GOT3 (cell line): Measurements from ENCODE around the gene CYBRD1.

Source experiments
- DNase-seq: peaks from one replicate; lab custom pipeline; 2025; ENCODE audit warnings: mixed read lengths; lab: John Stamatoyannopoulos, UW

CYBRD1 gene

DNA sequence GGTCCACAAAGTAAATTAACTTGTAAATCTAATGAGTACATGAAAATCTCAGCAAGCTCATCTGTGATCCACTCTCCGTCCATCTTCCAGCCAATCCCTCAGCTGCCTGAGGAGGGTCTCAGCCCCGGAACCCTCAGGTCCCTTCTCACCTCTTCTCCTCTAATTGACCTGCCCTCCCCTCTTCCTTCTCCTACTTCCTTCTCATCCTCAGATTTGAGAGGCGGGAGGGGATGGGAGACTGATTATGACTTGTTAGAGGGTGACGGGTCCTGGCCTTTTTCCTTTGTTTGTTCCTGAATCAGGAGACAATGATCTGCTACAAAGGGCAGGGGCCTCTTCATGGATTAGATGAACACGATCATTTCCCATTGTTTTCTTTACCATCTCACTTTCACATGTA is 80.1 kb downstream of the CYBRD1 start:
- no peak for DNase-seq
